Fibroblast of pulmonary artery (primary cell): ENCODE results near the gene C1QTNF8.

ENCODE experiments used
- DNase-seq: peaks from one replicate; pipeline ENCODE4 v3.0.0-alpha.2; 2010; ENCODE audit warnings: low read depth
- H3K4me3 ChIP-seq: replicated peaks from 2 replicates; pipeline ENCODE4 v1.5.1; 2011; ENCODE audit warnings: low read depth, mild to moderate bottlenecking, control low read depth, low read length, moderate library complexity
- TF ChIP-seq, protein P1 (sequence below): IDR thresholded peaks from 2 replicates; pipeline ENCODE4 v1.5.1; 2011; ENCODE audit warnings: mild to moderate bottlenecking, control low read depth, low read length, inconsistent platforms; ENCODE audit errors: missing control alignments

C1QTNF8 gene

GRCh38 chr16:1070864-1071408 lies 25.1 kb downstream of the C1QTNF8 start:
- TF ChIP-seq, protein P1, sequence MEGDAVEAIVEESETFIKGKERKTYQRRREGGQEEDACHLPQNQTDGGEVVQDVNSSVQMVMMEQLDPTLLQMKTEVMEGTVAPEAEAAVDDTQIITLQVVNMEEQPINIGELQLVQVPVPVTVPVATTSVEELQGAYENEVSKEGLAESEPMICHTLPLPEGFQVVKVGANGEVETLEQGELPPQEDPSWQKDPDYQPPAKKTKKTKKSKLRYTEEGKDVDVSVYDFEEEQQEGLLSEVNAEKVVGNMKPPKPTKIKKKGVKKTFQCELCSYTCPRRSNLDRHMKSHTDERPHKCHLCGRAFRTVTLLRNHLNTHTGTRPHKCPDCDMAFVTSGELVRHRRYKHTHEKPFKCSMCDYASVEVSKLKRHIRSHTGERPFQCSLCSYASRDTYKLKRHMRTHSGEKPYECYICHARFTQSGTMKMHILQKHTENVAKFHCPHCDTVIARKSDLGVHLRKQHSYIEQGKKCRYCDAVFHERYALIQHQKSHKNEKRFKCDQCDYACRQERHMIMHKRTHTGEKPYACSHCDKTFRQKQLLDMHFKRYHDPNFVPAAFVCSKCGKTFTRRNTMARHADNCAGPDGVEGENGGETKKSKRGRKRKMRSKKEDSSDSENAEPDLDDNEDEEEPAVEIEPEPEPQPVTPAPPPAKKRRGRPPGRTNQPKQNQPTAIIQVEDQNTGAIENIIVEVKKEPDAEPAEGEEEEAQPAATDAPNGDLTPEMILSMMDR: no peak
- DNase-seq: no peak

DNA sequence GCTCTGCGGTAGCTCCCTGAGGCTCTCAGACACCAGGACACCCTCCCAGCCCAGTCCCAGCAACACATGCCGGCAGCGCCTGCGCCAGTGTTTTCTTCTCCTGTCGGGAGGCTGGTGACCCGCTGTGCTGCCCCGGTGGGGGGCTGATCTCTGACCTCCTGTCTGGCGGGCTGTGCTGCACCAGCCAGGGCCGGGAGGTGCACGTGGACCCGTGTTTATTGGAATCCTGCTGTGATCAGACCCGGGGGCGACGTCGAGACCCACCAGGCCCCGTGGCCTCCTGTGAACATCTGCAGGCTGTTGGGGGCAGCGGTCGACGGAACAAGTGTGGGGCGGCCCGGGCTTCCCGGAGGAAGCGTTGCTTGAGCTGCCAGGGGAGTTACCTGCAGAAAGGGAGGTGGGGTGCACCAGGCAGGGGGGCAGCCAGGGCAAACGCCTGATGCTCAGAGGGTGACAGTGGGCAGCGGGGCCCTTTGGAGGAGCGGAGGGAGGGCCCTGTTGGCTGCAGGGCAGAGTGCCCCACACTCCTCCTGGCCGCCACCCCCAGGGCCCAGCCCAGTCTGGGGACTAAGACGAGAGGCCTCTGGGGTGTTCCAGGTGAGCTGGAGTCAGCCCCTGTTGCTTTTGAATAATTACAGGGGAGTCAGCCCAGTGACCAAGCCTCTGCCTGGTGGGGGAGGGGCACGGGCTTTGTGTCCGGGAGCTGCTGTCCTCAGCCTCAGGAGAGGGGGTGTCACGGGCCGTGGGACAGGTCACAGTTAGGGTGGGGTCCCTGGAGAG lies 25.8 kb downstream of the C1QTNF8 start:
- H3K4me3 ChIP-seq: no peak overlapping the region
- no peak for DNase-seq
- TF ChIP-seq, protein P1: no peak

More at GRCh38 chr16:1070864-1071408, 25.1 kb downstream of the C1QTNF8 start:
- H3K4me3 ChIP-seq: no peak overlapping the region

- no peak overlapping the region for H3K4me3 ChIP-seq
- no peak for DNase-seq
These were observed 26.9 kb downstream of the C1QTNF8 start for GRCh38 chr16:1069154-1069553.

GRCh38 chr16:1068451-1068850 lies 27.6 kb downstream of the C1QTNF8 start:
- H3K4me3 ChIP-seq: no peak overlapping the region
- DNase-seq: no peak

More at GRCh38 chr16:1069154-1069553, 26.9 kb downstream of the C1QTNF8 start:
- TF ChIP-seq, protein P1: no peak

GRCh38 chr16:1067629-1068028 lies 28.4 kb downstream of the C1QTNF8 start:
- TF ChIP-seq, protein P1: no peak

More at GRCh38 chr16:1068451-1068850, 27.6 kb downstream of the C1QTNF8 start:
- TF ChIP-seq, protein P1: no peak

DNA sequence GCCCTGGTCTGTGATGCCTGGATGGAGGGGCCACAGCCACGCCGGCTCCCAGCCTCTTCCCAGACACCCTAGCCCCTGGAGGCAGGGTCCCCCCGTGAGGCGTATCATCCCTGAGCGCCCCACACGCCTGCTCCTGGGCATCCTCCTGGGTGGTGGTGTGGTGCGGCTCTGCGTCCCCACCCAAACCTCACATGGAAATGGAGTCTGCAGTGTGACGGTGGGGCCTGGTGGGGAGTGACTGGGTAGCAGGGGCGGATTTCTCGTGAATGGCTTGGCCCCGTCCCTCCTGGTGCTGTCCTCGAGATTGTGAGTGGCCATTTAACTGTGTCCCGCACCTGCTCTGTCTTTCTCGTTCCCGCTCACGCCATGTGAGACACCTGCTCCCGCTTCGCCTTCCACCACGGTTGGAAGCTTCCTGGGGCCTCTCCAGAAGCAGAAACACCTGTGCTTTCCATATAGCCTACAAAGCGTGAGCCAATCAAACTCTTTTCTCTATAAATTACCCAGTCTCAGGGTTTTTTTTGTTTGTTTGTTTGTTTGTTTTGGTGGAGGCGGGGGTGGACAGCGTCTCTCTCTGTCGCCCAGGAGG lies 29.4 kb downstream of the C1QTNF8 start:
- TF ChIP-seq, protein P1: no peak
- no peak overlapping the region for H3K4me3 ChIP-seq
- DNase-seq: no peak

More at GRCh38 chr16:1067629-1068028, 28.4 kb downstream of the C1QTNF8 start:
- H3K4me3 ChIP-seq: no peak overlapping the region
- DNase-seq: no peak
